WTC11 (cell line): ENCODE results near the gene SLC19A2. TPM values are rescaled to one million over a fixed set of nuclear protein-coding genes. Genes with fewer than 3 reads are reported as not detected.

Experiments used
- ATAC-seq: fragments of 200-7000 bp; cut with Tn5 transposase; 2 replicates; pipeline ENCODE4 v1.10.0; 2021; ENCODE audit warnings: mild to moderate bottlenecking, moderate library complexity
- CTCF ChIA-PET: fragments of 300-600 bp; sonication (Branson Sonifier 250); formaldehyde crosslinking; loops from one replicate; lab custom pipeline; 2021; ENCODE audit warnings: antibody characterized with exemption; lab: Charles Lee
- POLR2A ChIA-PET: fragments of 350-600 bp; sonication (Branson Sonifier 250); formaldehyde crosslinking; loops from one replicate; lab custom pipeline; 2021; ENCODE audit warnings: antibody characterized with exemption; lab: Charles Lee
- DNase-seq: peaks from one replicate; pipeline ENCODE4 v3.0.0; 2021; ENCODE audit warnings: low spot score
- H3K27ac Mint-ChIP-seq: 2 replicates; pipeline ENCODE4 v1.8.0; 2021; ENCODE audit warnings: mixed read lengths
- H3K27me3 Mint-ChIP-seq: 2 replicates; pipeline ENCODE4 v1.8.0; 2021; ENCODE audit warnings: low read depth, mild to moderate bottlenecking, moderate library complexity, mixed read lengths
- H3K36me3 Mint-ChIP-seq: 2 replicates; pipeline ENCODE4 v1.8.0; 2021; ENCODE audit warnings: mixed read lengths
- H3K4me1 Mint-ChIP-seq: 2 replicates; pipeline ENCODE4 v1.8.0; 2022; ENCODE audit warnings: mixed read lengths
- H3K4me3 Mint-ChIP-seq: 2 replicates; pipeline ENCODE4 v1.8.0; 2021; ENCODE audit warnings: mild to moderate bottlenecking, moderate library complexity, mixed read lengths
- H3K9me3 Mint-ChIP-seq: 2 replicates; pipeline ENCODE4 v1.8.0; 2021; ENCODE audit warnings: mixed read lengths
- CREM ChIP-seq: sonication (generic); formaldehyde crosslinking; IDR thresholded peaks from 2 replicates; pipeline ENCODE4 v1.8.1; 2022; ENCODE audit warnings: mild to moderate bottlenecking, missing genetic modification reagents, moderate library complexity
- ERG ChIP-seq: fragments of 250-450 bp; sonication (Bioruptor Pico); IDR thresholded peaks from 2 replicates; pipeline ENCODE4 v1.8.0; 2021; ENCODE audit warnings: mild to moderate bottlenecking
- GABPB1 ChIP-seq: sonication (generic); formaldehyde crosslinking; IDR thresholded peaks from 2 replicates; pipeline ENCODE4 v1.8.1; 2023; ENCODE audit warnings: mild to moderate bottlenecking, missing genetic modification reagents
- GRHL2 ChIP-seq: fragments of 250-450 bp; sonication (Bioruptor Pico); IDR thresholded peaks from 2 replicates; pipeline ENCODE4 v1.8.0; 2022; ENCODE audit warnings: mild to moderate bottlenecking, moderate library complexity; ENCODE audit not compliant: insufficient replicate concordance, severe bottlenecking
- KAT7 ChIP-seq: sonication (generic); formaldehyde crosslinking; IDR thresholded peaks from 2 replicates; pipeline ENCODE4 v1.8.1; 2023; ENCODE audit warnings: missing genetic modification reagents, mild to moderate bottlenecking, borderline replicate concordance
- NFATC4 ChIP-seq: fragments of 250-450 bp; sonication (Bioruptor Pico); IDR thresholded peaks from 2 replicates; pipeline ENCODE4 v1.9.0; 2021; ENCODE audit warnings: mild to moderate bottlenecking
- NR3C1 ChIP-seq: sonication (generic); formaldehyde crosslinking; conservative IDR thresholded peaks from 2 replicates; pipeline ENCODE4 v1.8.1; 2023; ENCODE audit warnings: low read depth, mild to moderate bottlenecking, missing genetic modification reagents
- ZNF396 ChIP-seq: fragments of 250-450 bp; sonication (Bioruptor Pico); IDR thresholded peaks from 2 replicates; pipeline ENCODE4 v1.8.0; 2021; ENCODE audit warnings: mild to moderate bottlenecking, moderate library complexity, borderline replicate concordance
- ZNF416 ChIP-seq: fragments of 250-450 bp; sonication (Bioruptor Pico); IDR thresholded peaks from 2 replicates; pipeline ENCODE4 v1.9.0; 2021; ENCODE audit warnings: mild to moderate bottlenecking, inconsistent platforms
- ZNF423 ChIP-seq: fragments of 250-450 bp; sonication (Bioruptor Pico); IDR thresholded peaks from 2 replicates; pipeline ENCODE4 v2.1.2; 2022; ENCODE audit warnings: mild to moderate bottlenecking, moderate library complexity
- ZNF671 ChIP-seq: fragments of 250-450 bp; sonication (Bioruptor Pico); IDR thresholded peaks from 2 replicates; pipeline ENCODE4 v1.8.0; 2021; ENCODE audit warnings: mild to moderate bottlenecking
- total RNA-seq: library from RNA; stranded (reverse); gene quantifications from 3 replicates; pipeline ENCODE4 v1.2.3, GENCODE V29; 2021
- TF ChIP-seq, protein P1 (sequence below): sonication (generic); formaldehyde crosslinking; IDR thresholded peaks from 2 replicates; pipeline ENCODE4 v1.8.0; 2022; ENCODE audit warnings: mild to moderate bottlenecking, missing genetic modification reagents
- TF ChIP-seq, protein P2 (sequence below): sonication (generic); formaldehyde crosslinking; IDR thresholded peaks from 2 replicates; pipeline ENCODE4 v1.8.1; 2023; ENCODE audit warnings: mild to moderate bottlenecking, missing genetic modification reagents
- TF ChIP-seq, protein P3 (sequence below): sonication (generic); formaldehyde crosslinking; IDR thresholded peaks from 2 replicates; pipeline ENCODE4 v1.8.1; 2023; ENCODE audit warnings: mild to moderate bottlenecking, missing genetic modification reagents, borderline replicate concordance
- TF ChIP-seq, protein P4 (sequence below): sonication (generic); formaldehyde crosslinking; IDR thresholded peaks from 2 replicates; pipeline ENCODE4 v1.8.0; 2022; ENCODE audit warnings: mild to moderate bottlenecking, missing genetic modification reagents

The SLC19A2 gene
- total RNA-seq, 1 experiment from 2014 or later = 15.8 TPM

GRCh38 chr1:169487133-169487532, 1.4 kb upstream of the SLC19A2 start (continued):
- TF ChIP-seq ZNF416 (CRISPR knock-in tag) (no peak), CREM (CRISPR knock-in tag) (no peak), ZNF423 (CRISPR knock-in tag) (no peak), GABPB1 (CRISPR knock-in tag) (no peak), ZNF396 (no peak), NR3C1 (no peak), ERG (CRISPR knock-in tag) (no peak), KAT7 (no peak)
- TF ChIP-seq, protein P1, sequence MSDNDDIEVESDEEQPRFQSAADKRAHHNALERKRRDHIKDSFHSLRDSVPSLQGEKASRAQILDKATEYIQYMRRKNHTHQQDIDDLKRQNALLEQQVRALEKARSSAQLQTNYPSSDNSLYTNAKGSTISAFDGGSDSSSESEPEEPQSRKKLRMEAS (CRISPR knock-in tag) = no peak
- TF ChIP-seq, protein P2, sequence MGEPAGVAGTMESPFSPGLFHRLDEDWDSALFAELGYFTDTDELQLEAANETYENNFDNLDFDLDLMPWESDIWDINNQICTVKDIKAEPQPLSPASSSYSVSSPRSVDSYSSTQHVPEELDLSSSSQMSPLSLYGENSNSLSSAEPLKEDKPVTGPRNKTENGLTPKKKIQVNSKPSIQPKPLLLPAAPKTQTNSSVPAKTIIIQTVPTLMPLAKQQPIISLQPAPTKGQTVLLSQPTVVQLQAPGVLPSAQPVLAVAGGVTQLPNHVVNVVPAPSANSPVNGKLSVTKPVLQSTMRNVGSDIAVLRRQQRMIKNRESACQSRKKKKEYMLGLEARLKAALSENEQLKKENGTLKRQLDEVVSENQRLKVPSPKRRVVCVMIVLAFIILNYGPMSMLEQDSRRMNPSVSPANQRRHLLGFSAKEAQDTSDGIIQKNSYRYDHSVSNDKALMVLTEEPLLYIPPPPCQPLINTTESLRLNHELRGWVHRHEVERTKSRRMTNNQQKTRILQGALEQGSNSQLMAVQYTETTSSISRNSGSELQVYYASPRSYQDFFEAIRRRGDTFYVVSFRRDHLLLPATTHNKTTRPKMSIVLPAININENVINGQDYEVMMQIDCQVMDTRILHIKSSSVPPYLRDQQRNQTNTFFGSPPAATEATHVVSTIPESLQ = no peak

GRCh38 chr1:169486281-169487051, 722 bp upstream of the SLC19A2 start:
- H3K27me3 Mint-ChIP-seq = no peaks in the 10 kb centered on the region; the same call in 1 of the 2 replicates
- CTCF ChIA-PET = interaction anchor here (0.5 to 1.9 kb wide), 4 partner anchors 42 to 1774 kb away, joined by 3 to 13 read pairs (median 8); no protein-coding TSS in a partner anchor
- no peaks in the 10 kb centered on the region for H3K36me3 Mint-ChIP-seq
- H3K4me3 Mint-ChIP-seq = peak overlapping the region; percentile 95
- TF ChIP-seq ZNF396 (no peak), GRHL2 (CRISPR knock-in tag) (no peak)
- TF ChIP-seq, protein P3, sequence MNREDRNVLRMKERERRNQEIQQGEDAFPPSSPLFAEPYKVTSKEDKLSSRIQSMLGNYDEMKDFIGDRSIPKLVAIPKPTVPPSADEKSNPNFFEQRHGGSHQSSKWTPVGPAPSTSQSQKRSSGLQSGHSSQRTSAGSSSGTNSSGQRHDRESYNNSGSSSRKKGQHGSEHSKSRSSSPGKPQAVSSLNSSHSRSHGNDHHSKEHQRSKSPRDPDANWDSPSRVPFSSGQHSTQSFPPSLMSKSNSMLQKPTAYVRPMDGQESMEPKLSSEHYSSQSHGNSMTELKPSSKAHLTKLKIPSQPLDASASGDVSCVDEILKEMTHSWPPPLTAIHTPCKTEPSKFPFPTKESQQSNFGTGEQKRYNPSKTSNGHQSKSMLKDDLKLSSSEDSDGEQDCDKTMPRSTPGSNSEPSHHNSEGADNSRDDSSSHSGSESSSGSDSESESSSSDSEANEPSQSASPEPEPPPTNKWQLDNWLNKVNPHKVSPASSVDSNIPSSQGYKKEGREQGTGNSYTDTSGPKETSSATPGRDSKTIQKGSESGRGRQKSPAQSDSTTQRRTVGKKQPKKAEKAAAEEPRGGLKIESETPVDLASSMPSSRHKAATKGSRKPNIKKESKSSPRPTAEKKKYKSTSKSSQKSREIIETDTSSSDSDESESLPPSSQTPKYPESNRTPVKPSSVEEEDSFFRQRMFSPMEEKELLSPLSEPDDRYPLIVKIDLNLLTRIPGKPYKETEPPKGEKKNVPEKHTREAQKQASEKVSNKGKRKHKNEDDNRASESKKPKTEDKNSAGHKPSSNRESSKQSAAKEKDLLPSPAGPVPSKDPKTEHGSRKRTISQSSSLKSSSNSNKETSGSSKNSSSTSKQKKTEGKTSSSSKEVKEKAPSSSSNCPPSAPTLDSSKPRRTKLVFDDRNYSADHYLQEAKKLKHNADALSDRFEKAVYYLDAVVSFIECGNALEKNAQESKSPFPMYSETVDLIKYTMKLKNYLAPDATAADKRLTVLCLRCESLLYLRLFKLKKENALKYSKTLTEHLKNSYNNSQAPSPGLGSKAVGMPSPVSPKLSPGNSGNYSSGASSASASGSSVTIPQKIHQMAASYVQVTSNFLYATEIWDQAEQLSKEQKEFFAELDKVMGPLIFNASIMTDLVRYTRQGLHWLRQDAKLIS (CRISPR knock-in tag) = 0 out of 2 replicates have a peak, but pooled peaks have one; percentile 12
- TF ChIP-seq, protein P1 (CRISPR knock-in tag) = 0 out of 2 replicates have a peak, but pooled peaks have one; percentile 10
- H3K4me1 Mint-ChIP-seq = peaks cover 54% of the 10 kb centered on the region
- ATAC-seq (no peak), DNase-seq (no peak)
- peak overlapping the region; percentile 98 for H3K27ac Mint-ChIP-seq
- POLR2A ChIA-PET = interaction anchor here (0.6 to 1.5 kb wide), 8 partner anchors 18 to 406 kb away, joined by 3 to 15 read pairs (median 4); partner anchors contain the start of gene CCDC181
- no peaks in the 10 kb centered on the region for H3K9me3 Mint-ChIP-seq

- POLR2A ChIA-PET = interaction anchor here (1.5 kb wide), 1 partner anchor 44 kb away, joined by 15 read pairs; no protein-coding TSS in a partner anchor
- peak overlapping the region; percentile 95 for H3K4me3 Mint-ChIP-seq
- peak overlapping the region; percentile 99 for H3K27ac Mint-ChIP-seq
- H3K4me1 Mint-ChIP-seq = peaks cover 70% of the 10 kb centered on the region
- ATAC-seq (no peak), DNase-seq (no peak)
- no peaks in the 10 kb centered on the region for H3K9me3 Mint-ChIP-seq
- H3K27me3 Mint-ChIP-seq = no peaks in the 10 kb centered on the region; the same call in 1 of the 2 replicates
- CTCF ChIA-PET = interaction anchor here (1.6 to 1.9 kb wide), 2 partner anchors 43 to 62 kb away, joined by 13 read pairs; no protein-coding TSS in a partner anchor
- H3K36me3 Mint-ChIP-seq = no peaks in the 10 kb centered on the region
- TF ChIP-seq, protein P4, sequence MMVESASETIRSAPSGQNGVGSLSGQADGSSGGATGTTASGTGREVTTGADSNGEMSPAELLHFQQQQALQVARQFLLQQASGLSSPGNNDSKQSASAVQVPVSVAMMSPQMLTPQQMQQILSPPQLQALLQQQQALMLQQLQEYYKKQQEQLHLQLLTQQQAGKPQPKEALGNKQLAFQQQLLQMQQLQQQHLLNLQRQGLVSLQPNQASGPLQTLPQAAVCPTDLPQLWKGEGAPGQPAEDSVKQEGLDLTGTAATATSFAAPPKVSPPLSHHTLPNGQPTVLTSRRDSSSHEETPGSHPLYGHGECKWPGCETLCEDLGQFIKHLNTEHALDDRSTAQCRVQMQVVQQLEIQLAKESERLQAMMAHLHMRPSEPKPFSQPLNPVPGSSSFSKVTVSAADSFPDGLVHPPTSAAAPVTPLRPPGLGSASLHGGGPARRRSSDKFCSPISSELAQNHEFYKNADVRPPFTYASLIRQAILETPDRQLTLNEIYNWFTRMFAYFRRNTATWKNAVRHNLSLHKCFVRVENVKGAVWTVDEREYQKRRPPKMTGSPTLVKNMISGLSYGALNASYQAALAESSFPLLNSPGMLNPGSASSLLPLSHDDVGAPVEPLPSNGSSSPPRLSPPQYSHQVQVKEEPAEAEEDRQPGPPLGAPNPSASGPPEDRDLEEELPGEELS (CRISPR knock-in tag) = no peak
- TF ChIP-seq NFATC4 (CRISPR knock-in tag) = no peak
- no peak for TF ChIP-seq ZNF671
- peak; percentile 58 for TF ChIP-seq GABPB1 (CRISPR knock-in tag)
- TF ChIP-seq, all 79 proteins: peak for 1
Measured at GRCh38 chr1:169484683-169485430, 887 bp downstream of the SLC19A2 start.
